ENCODE measurements around the gene C2orf42.
"Not testable (repeated sequence)": the region's sequence is repeated elsewhere in the genome, so short reads cannot be mapped to it uniquely, and the experiment has no call there.

C2orf42 gene

DNA sequence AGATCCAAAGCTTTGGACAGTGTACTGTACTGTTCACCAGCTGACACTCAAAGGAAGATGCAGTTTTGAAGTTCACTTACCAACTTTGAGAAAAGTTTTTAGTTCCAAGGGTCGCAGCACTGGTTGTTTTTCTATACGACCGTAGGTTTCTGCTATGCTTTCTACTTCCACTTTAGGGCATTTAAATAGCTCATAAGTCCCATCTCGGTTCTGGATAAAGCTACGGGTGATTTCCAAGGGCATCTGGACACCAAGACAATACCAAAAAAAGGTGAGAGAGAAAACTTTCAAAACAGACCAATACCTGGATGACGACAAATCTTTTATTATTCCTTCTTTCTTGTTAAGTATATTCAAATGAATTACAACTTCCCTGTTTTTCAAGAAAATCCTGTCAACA lies 30.3 kb downstream of the C2orf42 start:
- no peak overlapping the region for H3K4me3 ChIP-seq (ENCODE audit: low read depth, low read length)
- no peak for DNase-seq (ENCODE audit: low read depth)
- TF ChIP-seq, protein P1, sequence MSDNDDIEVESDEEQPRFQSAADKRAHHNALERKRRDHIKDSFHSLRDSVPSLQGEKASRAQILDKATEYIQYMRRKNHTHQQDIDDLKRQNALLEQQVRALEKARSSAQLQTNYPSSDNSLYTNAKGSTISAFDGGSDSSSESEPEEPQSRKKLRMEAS (IDR thresholded peaks at IDR 0.05; ENCODE audit: low read depth, low read length): no peak
- TF ChIP-seq, protein P2, sequence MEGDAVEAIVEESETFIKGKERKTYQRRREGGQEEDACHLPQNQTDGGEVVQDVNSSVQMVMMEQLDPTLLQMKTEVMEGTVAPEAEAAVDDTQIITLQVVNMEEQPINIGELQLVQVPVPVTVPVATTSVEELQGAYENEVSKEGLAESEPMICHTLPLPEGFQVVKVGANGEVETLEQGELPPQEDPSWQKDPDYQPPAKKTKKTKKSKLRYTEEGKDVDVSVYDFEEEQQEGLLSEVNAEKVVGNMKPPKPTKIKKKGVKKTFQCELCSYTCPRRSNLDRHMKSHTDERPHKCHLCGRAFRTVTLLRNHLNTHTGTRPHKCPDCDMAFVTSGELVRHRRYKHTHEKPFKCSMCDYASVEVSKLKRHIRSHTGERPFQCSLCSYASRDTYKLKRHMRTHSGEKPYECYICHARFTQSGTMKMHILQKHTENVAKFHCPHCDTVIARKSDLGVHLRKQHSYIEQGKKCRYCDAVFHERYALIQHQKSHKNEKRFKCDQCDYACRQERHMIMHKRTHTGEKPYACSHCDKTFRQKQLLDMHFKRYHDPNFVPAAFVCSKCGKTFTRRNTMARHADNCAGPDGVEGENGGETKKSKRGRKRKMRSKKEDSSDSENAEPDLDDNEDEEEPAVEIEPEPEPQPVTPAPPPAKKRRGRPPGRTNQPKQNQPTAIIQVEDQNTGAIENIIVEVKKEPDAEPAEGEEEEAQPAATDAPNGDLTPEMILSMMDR (IDR thresholded peaks at IDR 0.05; ENCODE audit: low read depth, low read length): no peak
- TF ChIP-seq POLR2A (IDR thresholded peaks at IDR 0.05; ENCODE audit: extremely low read depth, insufficient read length) (no peak), MYC (IDR thresholded peaks at IDR 0.05; ENCODE audit: low read depth, low read length) (no peak)

DNA sequence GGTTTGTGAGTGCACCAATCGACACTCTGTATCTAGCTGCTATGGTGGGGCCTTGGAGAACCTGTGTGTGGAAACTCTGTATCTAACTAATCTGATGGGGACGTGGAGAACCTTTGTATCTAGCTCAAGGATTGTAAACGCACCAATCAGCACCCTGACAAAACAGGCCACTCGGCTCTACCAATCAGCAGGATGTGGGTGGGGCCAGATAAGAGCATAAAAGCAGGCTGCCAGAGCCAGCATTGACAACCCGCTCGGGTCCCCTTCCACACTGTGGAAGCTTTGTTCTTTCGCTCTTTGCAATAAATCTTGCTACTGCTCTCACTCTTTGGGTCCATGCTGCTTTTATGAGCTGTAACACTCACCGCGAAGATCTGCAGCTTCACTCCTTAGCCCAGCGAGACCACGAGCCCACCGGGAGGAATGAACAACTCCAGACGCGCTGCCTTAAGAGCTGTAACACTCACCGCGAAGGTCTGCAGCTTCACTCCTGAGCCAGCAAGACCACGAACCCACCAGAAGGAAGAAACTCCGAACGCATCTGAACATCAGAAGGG lies 41.6 kb downstream of the C2orf42 start:
- DNase-seq (ENCODE audit: low read depth); H3K4me3 ChIP-seq (ENCODE audit: low read depth, low read length): not testable (repeated sequence)

DNA sequence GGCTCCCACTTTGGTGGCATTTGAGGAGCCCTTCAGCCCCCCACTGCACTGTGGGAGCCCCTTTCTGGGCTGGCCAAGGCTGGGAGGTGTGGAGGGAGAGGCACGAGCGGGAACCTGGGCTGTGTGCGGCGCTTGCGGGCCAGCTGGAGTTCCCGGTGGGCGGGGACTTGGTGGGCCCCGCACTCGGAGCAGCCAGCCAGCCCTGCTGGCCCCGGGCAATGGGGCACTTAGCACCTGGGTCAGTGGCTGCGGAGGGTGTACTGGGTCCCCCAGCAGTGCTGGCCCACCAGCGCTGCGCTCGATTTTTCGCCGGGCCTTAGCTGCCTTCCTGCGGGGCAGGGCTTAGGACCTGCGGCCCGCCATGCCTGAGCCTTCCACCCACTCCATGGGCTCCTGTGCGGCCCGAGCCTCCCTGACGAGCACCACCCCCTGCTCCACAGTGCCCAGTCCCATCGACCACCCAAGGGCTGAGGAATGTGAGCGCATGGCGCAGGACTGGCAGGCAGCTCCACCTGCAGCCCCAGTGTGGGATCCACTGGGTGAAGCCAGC lies 42.5 kb downstream of the C2orf42 start:
- DNase-seq (ENCODE audit: low read depth): not testable (repeated sequence)

DNA sequence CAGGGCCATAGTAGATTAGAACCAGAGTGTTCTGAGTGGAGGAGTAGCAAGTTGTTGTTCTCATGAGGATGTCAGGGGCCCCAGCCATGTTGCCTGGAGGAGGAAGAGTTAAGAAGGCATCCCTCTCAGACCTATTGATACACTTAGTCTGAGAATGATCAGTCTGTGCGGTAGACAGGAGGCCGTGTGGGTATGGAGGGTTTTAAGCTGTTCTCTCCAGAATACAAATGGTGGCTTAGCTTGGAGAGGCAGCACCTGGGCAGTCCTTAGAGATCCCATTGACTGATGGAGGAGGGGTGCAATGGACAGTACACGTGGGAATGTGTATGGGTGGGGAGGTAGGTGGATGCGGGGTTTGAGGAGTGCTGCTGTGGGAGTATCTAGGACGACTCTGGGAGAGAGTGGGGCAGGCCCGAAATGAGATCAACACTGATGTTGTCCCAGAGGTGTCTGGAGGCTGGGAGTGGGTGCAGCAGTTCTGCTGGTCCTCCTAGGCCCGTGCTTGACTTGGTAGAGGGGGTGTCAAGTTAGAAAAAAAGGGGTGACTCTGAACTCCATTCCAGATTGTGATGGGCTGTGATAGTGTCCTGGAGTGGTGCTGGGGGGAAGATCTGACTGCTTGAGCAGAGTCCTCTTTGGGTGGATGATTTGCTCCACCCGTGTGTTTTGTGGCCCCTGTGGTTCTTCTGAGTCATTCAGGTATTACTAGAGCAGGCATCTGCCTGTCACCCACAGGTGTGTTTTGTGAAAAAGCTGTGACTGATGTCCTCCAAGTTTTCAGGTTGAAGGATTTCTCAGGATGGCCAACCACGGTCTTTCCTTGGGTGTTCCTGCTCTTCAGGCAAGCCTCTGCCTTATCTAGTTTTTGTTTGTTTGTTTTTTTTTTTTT lies 44.7 kb downstream of the C2orf42 start:
- no peak for DNase-seq (ENCODE audit: low read depth)
- TF ChIP-seq, protein P2 (IDR thresholded peaks at IDR 0.05; ENCODE audit: low read depth, low read length): no peak
- TF ChIP-seq POLR2A (IDR thresholded peaks at IDR 0.05; ENCODE audit: extremely low read depth, insufficient read length): no peak
- TF ChIP-seq MYC (IDR thresholded peaks at IDR 0.05; ENCODE audit: low read depth, low read length): no peak
- TF ChIP-seq, protein P1 (IDR thresholded peaks at IDR 0.05; ENCODE audit: low read depth, low read length): no peak
- H3K4me3 ChIP-seq (ENCODE audit: low read depth, low read length): no peak overlapping the region

More for the DNA sequence above, 42.5 kb downstream of the C2orf42 start:
- not testable (repeated sequence) for H3K4me3 ChIP-seq (ENCODE audit: low read depth, low read length)

DNA sequence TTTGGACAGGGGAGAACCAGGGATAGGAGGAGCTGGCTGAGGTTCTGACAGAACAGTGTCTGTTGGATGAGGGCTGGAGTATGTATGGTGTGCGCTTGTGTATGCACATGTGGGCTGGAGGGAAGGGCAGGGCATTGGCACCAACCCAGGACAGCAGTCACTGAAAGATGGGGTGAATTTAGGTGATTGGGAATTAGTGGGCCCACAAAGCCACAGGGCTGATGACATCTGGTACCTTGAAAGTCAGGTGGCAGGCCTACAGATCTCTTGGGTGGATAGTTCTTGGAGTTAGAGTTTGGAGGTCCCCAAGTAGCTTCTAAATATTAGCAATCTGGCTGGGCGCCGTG lies 45.7 kb downstream of the C2orf42 start:
- no peak for DNase-seq (ENCODE audit: low read depth)
- H3K4me3 ChIP-seq (ENCODE audit: low read depth, low read length): no peak overlapping the region
- no peak for TF ChIP-seq MYC (IDR thresholded peaks at IDR 0.05; ENCODE audit: low read depth, low read length)
- TF ChIP-seq, protein P1 (IDR thresholded peaks at IDR 0.05; ENCODE audit: low read depth, low read length): no peak
- TF ChIP-seq, protein P2 (IDR thresholded peaks at IDR 0.05; ENCODE audit: low read depth, low read length): no peak
- TF ChIP-seq POLR2A (IDR thresholded peaks at IDR 0.05; ENCODE audit: extremely low read depth, insufficient read length): no peak

DNA sequence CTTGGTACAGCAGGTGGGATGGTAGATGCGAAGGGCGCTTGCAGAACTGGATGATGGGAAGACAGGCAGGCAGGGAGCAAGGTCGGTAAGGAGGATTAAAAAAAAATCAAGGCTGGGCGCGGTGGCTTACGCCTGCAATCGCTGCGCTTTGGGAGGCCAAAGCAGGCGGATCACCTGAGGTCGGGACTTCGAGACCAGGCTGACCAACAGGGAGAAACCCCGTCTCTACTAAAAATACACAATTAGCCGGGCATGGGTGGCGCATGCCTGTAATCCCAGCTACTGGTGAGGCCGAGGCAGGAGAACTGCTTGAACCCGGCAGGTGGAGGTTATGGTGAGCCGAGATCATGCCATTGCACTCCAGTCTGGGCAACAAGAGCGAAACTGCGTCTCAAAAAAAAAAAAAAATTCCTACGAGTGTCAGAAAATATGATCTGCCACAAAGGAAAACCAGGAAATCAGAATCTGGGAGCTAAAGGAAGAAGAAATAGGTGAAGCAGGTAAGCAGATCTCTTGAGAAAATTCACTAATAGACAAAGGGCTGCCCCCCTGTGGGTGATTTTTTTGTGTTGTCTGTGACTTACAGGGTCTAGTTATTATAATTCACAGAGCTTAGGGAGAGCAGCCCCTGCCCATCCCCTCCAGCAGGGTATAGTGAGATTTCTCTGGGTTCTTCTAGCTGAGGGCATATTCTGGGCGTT lies 46.2 kb downstream of the C2orf42 start:
- TF ChIP-seq POLR2A (IDR thresholded peaks at IDR 0.05; ENCODE audit: extremely low read depth, insufficient read length) (no peak), MYC (IDR thresholded peaks at IDR 0.05; ENCODE audit: low read depth, low read length) (no peak)
- TF ChIP-seq, protein P1 (IDR thresholded peaks at IDR 0.05; ENCODE audit: low read depth, low read length): no peak
- TF ChIP-seq, protein P2 (IDR thresholded peaks at IDR 0.05; ENCODE audit: low read depth, low read length): no peak
- DNase-seq (ENCODE audit: low read depth): no peak
- H3K4me3 ChIP-seq (ENCODE audit: low read depth, low read length): no peak overlapping the region

All from NB4 (cell line).